GM12875 (cell line): Measurements from ENCODE around the gene LRRC15.

Experiments used
- H3K4me3 ChIP-seq: one replicate; pipeline ENCODE4 v1.5.1; 2011; ENCODE audit warnings: low read depth, low read length, control low read depth
- CTCF ChIP-seq: IDR thresholded peaks from 2 replicates; pipeline ENCODE4 v1.5.1; 2011; ENCODE audit warnings: low read depth, mild to moderate bottlenecking, control low read depth, inconsistent platforms, low read length, moderate library complexity, borderline replicate concordance; ENCODE audit not compliant: insufficient read depth

Gene LRRC15

GRCh38 chr3:194352667-194353246 is 16.8 kb downstream of the LRRC15 start:
- no peak overlapping the region for H3K4me3 ChIP-seq
- no peak for TF ChIP-seq CTCF

- no peak for TF ChIP-seq CTCF
- no peak overlapping the region for H3K4me3 ChIP-seq
Measured at GRCh38 chr3:194351952-194352536, 17.5 kb downstream of the LRRC15 start.

GRCh38 chr3:194351080-194351672 is 18.4 kb downstream of the LRRC15 start, which contains the start of gene CPN2:
Gene CPN2, minus strand, starts transcription at chr3:194351328. Its CDS starts 8,626 bp downstream, at chr3:194342702.
- H3K4me3 ChIP-seq: no peak within 1 kb of the TSS
- TF ChIP-seq CTCF: no peak

DNA sequence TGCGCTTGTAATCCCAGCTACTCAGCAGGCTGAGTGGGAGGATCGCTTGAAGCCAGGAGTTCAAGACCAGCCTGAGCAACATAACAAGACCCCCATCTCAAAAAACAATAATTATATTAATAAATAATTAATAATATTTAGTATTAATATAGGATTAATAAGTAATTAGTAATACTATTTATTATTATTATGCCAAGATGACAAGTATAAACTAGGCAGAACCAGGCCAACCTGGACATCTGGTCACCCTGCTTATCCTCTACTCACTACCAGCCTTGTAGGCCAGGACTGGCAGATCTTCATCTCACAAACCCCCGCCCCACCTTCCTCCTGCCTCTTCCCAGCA is 18.8 kb downstream of the LRRC15 start:
- no peak overlapping the region for H3K4me3 ChIP-seq
- TF ChIP-seq CTCF: no peak

- H3K4me3 ChIP-seq: no peak overlapping the region
- TF ChIP-seq CTCF: no peak
Measured at GRCh38 chr3:194348354-194348753, 21.2 kb downstream of the LRRC15 start.

DNA sequence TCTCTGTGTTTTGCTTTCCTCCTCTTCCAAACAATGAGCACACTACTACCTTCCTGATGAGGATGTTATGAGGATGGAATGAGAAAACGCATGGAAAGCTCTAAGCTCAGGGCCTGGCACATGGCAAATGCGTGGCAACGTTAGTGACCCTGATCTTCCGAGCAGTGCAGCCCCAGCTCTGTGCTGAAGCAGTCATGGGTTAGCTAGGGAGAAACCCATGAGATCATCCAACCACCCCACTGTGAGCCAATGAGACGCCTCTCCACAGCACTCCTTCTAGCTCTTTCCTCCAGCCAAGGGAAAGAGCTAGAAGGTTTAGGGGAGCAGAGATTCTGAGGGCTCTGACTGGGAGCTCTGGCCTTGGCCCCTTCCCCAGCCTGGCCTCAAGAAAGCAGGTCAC is 22.9 kb downstream of the LRRC15 start:
- TF ChIP-seq CTCF: no peak
- no peak overlapping the region for H3K4me3 ChIP-seq

- H3K4me3 ChIP-seq: no peak overlapping the region
- TF ChIP-seq CTCF: no peak
Measured at GRCh38 chr3:194346035-194346434, 23.5 kb downstream of the LRRC15 start.
